ENCODE results near the gene SYT17.

GRCh38 chr16:19292186-19292585, 124.1 kb downstream of the SYT17 start:
- TF ChIP-seq POLR2A (IDR thresholded peaks at IDR 0.05; ENCODE audit: low read length) (no peak), GATA1 (IDR thresholded peaks at IDR 0.05; ENCODE audit: low read depth, low read length) (no peak)

Data from erythroblast (primary cell).